Ishikawa (cell line): ENCODE data around the gene SF3B1.

Source experiments
- CEBPB ChIP-seq: IDR thresholded peaks from 2 replicates; pipeline ENCODE4 v1.6.1; 2012
- CREB1 ChIP-seq: IDR thresholded peaks from 2 replicates; pipeline ENCODE4 v1.6.1; 2012; ENCODE audit warnings: low read depth
- EGR1 ChIP-seq: IDR thresholded peaks from 2 replicates; pipeline ENCODE4 v1.6.1; 2012
- EP300 ChIP-seq: IDR thresholded peaks from 2 replicates; pipeline ENCODE4 v1.6.1; 2012; ENCODE audit warnings: borderline replicate concordance
- FOXM1 ChIP-seq: IDR thresholded peaks from 2 replicates; pipeline ENCODE4 v1.6.1; 2012; ENCODE audit warnings: low read depth, borderline replicate concordance
- MAX ChIP-seq: IDR thresholded peaks from 2 replicates; pipeline ENCODE4 v1.6.1; 2012
- NFIC ChIP-seq: IDR thresholded peaks from 2 replicates; pipeline ENCODE4 v1.6.1; 2012
- RAD21 ChIP-seq: IDR thresholded peaks from 2 replicates; pipeline ENCODE4 v1.6.1; 2012; ENCODE audit warnings: low read depth
- REST ChIP-seq: IDR thresholded peaks from 2 replicates; pipeline ENCODE4 v1.6.1; 2012; ENCODE audit warnings: low read depth, mild to moderate bottlenecking
- TAF1 ChIP-seq: IDR thresholded peaks from 2 replicates; pipeline ENCODE4 v1.6.1; 2012; ENCODE audit warnings: low read depth, mild to moderate bottlenecking
- TCF12 ChIP-seq: IDR thresholded peaks from 2 replicates; pipeline ENCODE4 v1.6.1; 2012; ENCODE audit warnings: low read depth
- TEAD4 ChIP-seq: IDR thresholded peaks from 2 replicates; pipeline ENCODE4 v1.6.1; 2012
- USF1 ChIP-seq: IDR thresholded peaks from 2 replicates; pipeline ENCODE4 v1.6.1; 2012
- YY1 ChIP-seq: IDR thresholded peaks from 2 replicates; pipeline ENCODE4 v1.6.1; 2012; ENCODE audit warnings: low read depth
- ZBTB7A ChIP-seq: IDR thresholded peaks from 2 replicates; pipeline ENCODE4 v1.6.1; 2012; ENCODE audit warnings: low read depth

Gene SF3B1

GRCh38 chr2:197426723-197427603 is 7.9 kb downstream of the SF3B1 start:
- TF ChIP-seq ZBTB7A (no peak), EGR1 (no peak)

- no peak for TF ChIP-seq MAX
- TF ChIP-seq ZBTB7A, result no peak
- TF ChIP-seq NFIC, result no peak
- no peak for TF ChIP-seq RAD21
- TF ChIP-seq REST, result no peak
- no peak for TF ChIP-seq USF1
- TF ChIP-seq FOXM1, result no peak
- no peak for TF ChIP-seq TCF12
- TF ChIP-seq TAF1, result no peak
- TF ChIP-seq CREB1, result no peak
Observed at GRCh38 chr2:197425550-197425949, 9.3 kb downstream of the SF3B1 start.

GRCh38 chr2:197423307-197423706 is 11.5 kb downstream of the SF3B1 start:
- TF ChIP-seq CEBPB (no peak), EP300 (no peak), TEAD4 (no peak), CREB1 (no peak), NFIC (no peak), USF1 (no peak), YY1 (no peak), FOXM1 (no peak), REST (no peak), EGR1 (no peak), ZBTB7A (no peak), RAD21 (no peak), TAF1 (no peak), MAX (no peak), TCF12 (no peak)

- TF ChIP-seq RAD21 (no peak), NFIC (no peak), MAX (no peak), YY1 (no peak), TEAD4 (no peak), ZBTB7A (no peak), USF1 (no peak), TAF1 (no peak), TCF12 (no peak), CEBPB (no peak), FOXM1 (no peak), EGR1 (no peak), EP300 (no peak)
Observed at GRCh38 chr2:197419438-197419837, 15.4 kb downstream of the SF3B1 start.

- TF ChIP-seq TCF12, result no peak
- TF ChIP-seq RAD21, result no peak
- TF ChIP-seq USF1, result no peak
- TF ChIP-seq YY1, result no peak
Observed at GRCh38 chr2:197416268-197416667, 18.6 kb downstream of the SF3B1 start.
